Measurements from ENCODE around the gene FTH1.

The FTH1 gene

DNA sequence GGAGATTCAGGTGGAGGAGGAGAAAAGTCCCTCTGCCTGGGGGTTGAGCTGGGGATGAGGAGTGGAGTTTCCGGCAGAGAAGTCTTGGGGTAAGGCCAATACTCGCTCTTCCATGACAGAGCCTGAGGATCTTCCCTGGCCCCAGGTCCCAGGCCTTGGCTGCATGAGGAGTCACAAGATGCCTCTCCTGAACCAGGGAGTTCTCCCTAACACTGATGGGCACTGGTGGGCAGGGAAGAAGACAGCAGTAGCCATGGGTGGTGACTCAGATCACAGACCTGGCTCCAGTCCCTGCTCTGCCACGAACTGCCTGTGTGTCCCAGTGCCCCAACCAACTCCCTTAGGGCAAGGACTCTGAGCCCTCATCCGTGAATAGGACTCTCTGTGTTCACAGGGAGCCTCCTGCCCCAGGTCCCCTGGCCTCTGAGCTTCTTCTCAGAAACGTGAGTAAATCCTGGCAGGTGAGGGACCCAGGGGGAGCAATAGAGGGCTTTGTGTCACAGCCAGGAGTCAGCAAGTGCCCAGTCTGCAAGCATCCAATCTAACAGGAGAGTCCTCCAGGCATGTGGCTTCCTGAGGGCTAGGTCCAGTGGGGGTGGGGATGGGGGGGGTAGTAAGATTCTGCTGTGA, 45.5 kb upstream of the FTH1 start:
- H3K36me3 ChIP-seq (replicated peaks in 1 of 2; ENCODE audit: control insufficient read depth in 2 of 2, insufficient read depth in 2 of 2, low read length in 2 of 2), result no peaks in the 10 kb centered on the region
- no peak overlapping the region for H3K9ac ChIP-seq (ENCODE audit: low read depth, low read length, poor library complexity)
- peak overlapping the region; percentile 40 for H2AK5ac ChIP-seq (ENCODE audit: low read depth, low read length)
- no peak overlapping the region for H3K4me2 ChIP-seq (ENCODE audit: insufficient read depth, low read length, poor library complexity, severe bottlenecking)
- H3K27ac ChIP-seq (replicated peaks; ENCODE audit: low read length), result no peak overlapping the region
- no peaks in the 10 kb centered on the region for H3K79me1 ChIP-seq (ENCODE audit: low read depth, low read length)
- no peaks in the 10 kb centered on the region for H3K27me3 ChIP-seq (ENCODE audit: control insufficient read depth in 3 of 3, insufficient read depth in 3 of 3, low read depth in 1 of 3, low read length in 3 of 3)
- H3K23ac ChIP-seq (ENCODE audit: low read depth, low read length, poor library complexity), result no peak overlapping the region
- H4K91ac ChIP-seq (ENCODE audit: low read depth, low read length, poor library complexity), result no peak overlapping the region
- H4K8ac ChIP-seq (ENCODE audit: low read depth, low read length), result no peak overlapping the region
- peak overlapping the region; percentile 76 for H3K18ac ChIP-seq (ENCODE audit: low read length)
- H3K4ac ChIP-seq (ENCODE audit: low read length), result no peak overlapping the region
- H2BK15ac ChIP-seq (ENCODE audit: low read length), result no peak overlapping the region
- peaks cover 0 to 3% of the 10 kb centered on the region in 2 donors for H3K4me1 ChIP-seq (ENCODE audit: control insufficient read depth in 2 of 2, insufficient read depth in 1 of 2, low read depth in 1 of 2, low read length in 2 of 2)
- H2BK5ac ChIP-seq (ENCODE audit: low read length), result no peak overlapping the region
- no peak for DNase-seq (ENCODE audit: low spot score)
- no peak overlapping the region for H3K4me3 ChIP-seq (ENCODE audit: low read length in 2 of 2)
- peaks cover 0 to 2% of the 10 kb centered on the region in 2 donors for H3K9me3 ChIP-seq (replicated peaks in 1 of 2; ENCODE audit: control insufficient read depth in 2 of 2, insufficient read depth in 1 of 2, low read depth in 1 of 2, low read length in 2 of 2)
- no CpG with 5 or more reads among the region's 5 CpGs for WGBS, 2 donors (ENCODE audit: extremely low coverage in 2 of 2, insufficient read length in 2 of 2, insufficient replicate concordance in 1 of 2)
- H3K14ac ChIP-seq (ENCODE audit: low read length), result no peak overlapping the region
- H2BK12ac ChIP-seq (ENCODE audit: low read length), result no peak overlapping the region
- no peak overlapping the region for H2AFZ ChIP-seq (ENCODE audit: low read length)
- no peak overlapping the region for H2BK120ac ChIP-seq (ENCODE audit: low read depth, low read length)

DNA sequence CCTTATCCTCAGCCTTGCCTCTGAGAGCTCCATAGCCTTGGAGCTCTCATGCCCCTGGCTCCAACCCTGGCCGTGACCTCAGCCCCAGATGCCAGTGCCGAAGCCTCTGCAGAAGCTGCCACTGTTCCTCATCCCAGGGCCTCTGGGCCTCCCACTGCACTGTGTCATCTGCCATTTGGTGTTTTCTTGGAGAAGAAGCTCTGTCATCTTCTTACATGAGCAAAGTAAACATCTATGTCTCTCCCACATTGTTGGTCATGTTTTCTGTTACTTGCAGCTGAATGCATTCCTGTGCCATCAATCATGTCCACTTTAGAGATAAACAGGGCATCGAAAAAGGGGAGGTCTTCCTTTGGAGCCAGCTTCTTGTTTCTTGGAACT, 45.0 kb upstream of the FTH1 start:
- no peak overlapping the region for H3K27ac ChIP-seq (replicated peaks; ENCODE audit: low read length)
- no peak overlapping the region for H2BK12ac ChIP-seq (ENCODE audit: low read length)
- H4K8ac ChIP-seq (ENCODE audit: low read depth, low read length), result no peak overlapping the region
- H3K4me2 ChIP-seq (ENCODE audit: insufficient read depth, low read length, poor library complexity, severe bottlenecking), result no peak overlapping the region
- H3K18ac ChIP-seq (ENCODE audit: low read length), result no peak overlapping the region
- H3K4me1 ChIP-seq (ENCODE audit: control insufficient read depth in 2 of 2, insufficient read depth in 1 of 2, low read depth in 1 of 2, low read length in 2 of 2), result no peaks in the 10 kb centered on the region
- no peak overlapping the region for H3K4me3 ChIP-seq (ENCODE audit: low read length in 2 of 2)
- no peaks in the 10 kb centered on the region for H3K9me3 ChIP-seq (replicated peaks in 1 of 2; ENCODE audit: control insufficient read depth in 2 of 2, insufficient read depth in 1 of 2, low read depth in 1 of 2, low read length in 2 of 2)
- no peaks in the 10 kb centered on the region for H3K27me3 ChIP-seq (ENCODE audit: control insufficient read depth in 3 of 3, insufficient read depth in 3 of 3, low read depth in 1 of 3, low read length in 3 of 3)
- H3K23ac ChIP-seq (ENCODE audit: low read depth, low read length, poor library complexity), result no peak overlapping the region
- H2BK15ac ChIP-seq (ENCODE audit: low read length), result no peak overlapping the region
- no peak overlapping the region for H2BK120ac ChIP-seq (ENCODE audit: low read depth, low read length)
- no peak overlapping the region for H3K14ac ChIP-seq (ENCODE audit: low read length)
- no peak overlapping the region for H2BK5ac ChIP-seq (ENCODE audit: low read length)
- no CpG with 5 or more reads among the region's 3 CpGs for WGBS, 2 donors (ENCODE audit: extremely low coverage in 2 of 2, insufficient read length in 2 of 2, insufficient replicate concordance in 1 of 2)
- H3K79me1 ChIP-seq (ENCODE audit: low read depth, low read length), result no peaks in the 10 kb centered on the region
- no peak overlapping the region for H4K91ac ChIP-seq (ENCODE audit: low read depth, low read length, poor library complexity)
- H2AFZ ChIP-seq (ENCODE audit: low read length), result no peak overlapping the region
- DNase-seq (ENCODE audit: low spot score), result no peak
- no peak overlapping the region for H3K4ac ChIP-seq (ENCODE audit: low read length)
- no peaks in the 10 kb centered on the region for H3K36me3 ChIP-seq (replicated peaks in 1 of 2; ENCODE audit: control insufficient read depth in 2 of 2, insufficient read depth in 2 of 2, low read length in 2 of 2)
- no peak overlapping the region for H3K9ac ChIP-seq (ENCODE audit: low read depth, low read length, poor library complexity)
- H2AK5ac ChIP-seq (ENCODE audit: low read depth, low read length), result no peak overlapping the region

DNA sequence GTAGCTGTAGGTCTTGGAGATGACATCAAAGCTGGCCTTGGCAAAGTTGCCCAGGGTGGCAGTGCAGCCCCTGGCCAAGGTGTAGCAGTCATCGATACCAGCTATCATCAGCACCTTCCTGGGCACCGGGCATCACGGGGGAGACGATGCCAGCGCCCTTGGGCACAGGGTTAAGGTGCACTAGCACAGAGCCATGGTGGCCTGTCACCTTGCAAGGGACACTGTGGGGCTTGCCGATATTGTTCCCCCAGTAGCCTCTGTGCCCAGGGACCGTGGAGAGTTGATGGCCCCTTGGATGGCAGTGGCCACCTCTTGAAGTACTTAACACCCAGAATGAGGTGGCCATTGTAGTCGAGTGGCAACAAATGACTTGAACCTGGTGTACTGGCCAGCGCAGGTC, 44.4 kb upstream of the FTH1 start:
- Histone ChIP-seq H4K8ac (ENCODE audit: low read depth, low read length) (no peak overlapping the region), H4K91ac (ENCODE audit: low read depth, low read length, poor library complexity) (no peak overlapping the region), H3K18ac (ENCODE audit: low read length) (peak overlapping the region; percentile 41), H3K23ac (ENCODE audit: low read depth, low read length, poor library complexity) (no peak overlapping the region), H3K27ac (replicated peaks; ENCODE audit: low read length) (no peak overlapping the region), H3K4me3 (ENCODE audit: low read length in 2 of 2) (no peak overlapping the region), H2BK5ac (ENCODE audit: low read length) (no peak overlapping the region), H3K4me2 (ENCODE audit: insufficient read depth, low read length, poor library complexity, severe bottlenecking) (no peak overlapping the region), H3K79me1 (ENCODE audit: low read depth, low read length) (no peaks in the 10 kb centered on the region), H3K9me3 (replicated peaks in 1 of 2; ENCODE audit: control insufficient read depth in 2 of 2, insufficient read depth in 1 of 2, low read depth in 1 of 2, low read length in 2 of 2) (no peaks in the 10 kb centered on the region), H2BK12ac (ENCODE audit: low read length) (no peak overlapping the region), H3K27me3 (ENCODE audit: control insufficient read depth in 3 of 3, insufficient read depth in 3 of 3, low read depth in 1 of 3, low read length in 3 of 3) (no peaks in the 10 kb centered on the region), H2BK120ac (ENCODE audit: low read depth, low read length) (no peak overlapping the region), H3K14ac (ENCODE audit: low read length) (peak overlapping the region; percentile 21), H2AFZ (ENCODE audit: low read length) (no peak overlapping the region), H2BK15ac (ENCODE audit: low read length) (peak overlapping the region; percentile 67), H2AK5ac (ENCODE audit: low read depth, low read length) (peak overlapping the region; percentile 46), H3K4ac (ENCODE audit: low read length) (no peak overlapping the region), H3K36me3 (replicated peaks in 1 of 2; ENCODE audit: control insufficient read depth in 2 of 2, insufficient read depth in 2 of 2, low read length in 2 of 2) (no peaks in the 10 kb centered on the region), H3K9ac (ENCODE audit: low read depth, low read length, poor library complexity) (no peak overlapping the region), H3K4me1 (ENCODE audit: control insufficient read depth in 2 of 2, insufficient read depth in 1 of 2, low read depth in 1 of 2, low read length in 2 of 2) (no peaks in the 10 kb centered on the region)
- DNase-seq (ENCODE audit: low spot score), result no peak
- no CpG with 5 or more reads among the region's 9 CpGs for WGBS, 2 donors (ENCODE audit: extremely low coverage in 2 of 2, insufficient read length in 2 of 2, insufficient replicate concordance in 1 of 2)

DNA sequence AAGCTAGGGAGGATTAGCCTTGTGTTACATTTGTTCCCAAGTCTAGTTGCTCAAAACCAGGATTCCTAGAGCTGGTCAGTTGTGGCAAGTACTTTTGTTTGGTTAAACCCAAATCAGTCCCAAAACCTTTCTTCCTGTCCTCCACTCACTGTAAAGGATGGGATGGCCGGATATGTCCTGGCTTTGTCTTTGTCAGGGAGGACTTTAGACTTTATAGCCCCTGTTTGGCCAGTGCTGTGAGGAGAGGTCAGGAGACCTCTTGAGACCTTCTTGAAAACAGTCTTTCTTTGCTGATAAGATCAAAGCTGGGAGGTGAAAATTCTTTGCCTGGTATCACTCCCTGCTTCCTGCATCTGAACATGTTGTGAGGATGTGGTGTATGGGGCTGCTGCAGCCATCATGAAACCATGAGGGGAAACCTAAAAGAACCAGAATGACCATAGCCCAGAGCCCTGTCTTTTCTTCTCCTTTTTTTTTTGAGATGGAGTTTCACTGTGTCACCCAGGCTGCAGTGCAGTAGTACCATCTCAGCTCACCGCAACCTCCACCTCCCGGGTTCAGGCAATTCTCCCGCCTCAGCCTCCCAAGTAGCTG, 43.6 kb upstream of the FTH1 start:
- H2AFZ ChIP-seq (ENCODE audit: low read length), result no peak overlapping the region
- H4K91ac ChIP-seq (ENCODE audit: low read depth, low read length, poor library complexity), result no peak overlapping the region
- H2BK12ac ChIP-seq (ENCODE audit: low read length), result no peak overlapping the region
- H3K4me1 ChIP-seq (ENCODE audit: control insufficient read depth in 2 of 2, insufficient read depth in 1 of 2, low read depth in 1 of 2, low read length in 2 of 2), result no peaks in the 10 kb centered on the region
- H2BK120ac ChIP-seq (ENCODE audit: low read depth, low read length), result no peak overlapping the region
- DNase-seq (ENCODE audit: low spot score), result no peak
- H3K23ac ChIP-seq (ENCODE audit: low read depth, low read length, poor library complexity), result no peak overlapping the region
- H3K27me3 ChIP-seq (ENCODE audit: control insufficient read depth in 3 of 3, insufficient read depth in 3 of 3, low read depth in 1 of 3, low read length in 3 of 3), result no peaks in the 10 kb centered on the region
- no peak overlapping the region for H3K27ac ChIP-seq (replicated peaks; ENCODE audit: low read length)
- H2BK15ac ChIP-seq (ENCODE audit: low read length), result no peak overlapping the region
- no peak overlapping the region for H4K8ac ChIP-seq (ENCODE audit: low read depth, low read length)
- H3K4ac ChIP-seq (ENCODE audit: low read length), result no peak overlapping the region
- H3K9me3 ChIP-seq (replicated peaks in 1 of 2; ENCODE audit: control insufficient read depth in 2 of 2, insufficient read depth in 1 of 2, low read depth in 1 of 2, low read length in 2 of 2), result no peaks in the 10 kb centered on the region
- no peak overlapping the region for H3K4me2 ChIP-seq (ENCODE audit: insufficient read depth, low read length, poor library complexity, severe bottlenecking)
- WGBS, 2 donors (ENCODE audit: extremely low coverage in 2 of 2, insufficient read length in 2 of 2, insufficient replicate concordance in 1 of 2), result no CpG with 5 or more reads among the region's 4 CpGs
- H3K18ac ChIP-seq (ENCODE audit: low read length), result no peak overlapping the region
- no peaks in the 10 kb centered on the region for H3K36me3 ChIP-seq (replicated peaks in 1 of 2; ENCODE audit: control insufficient read depth in 2 of 2, insufficient read depth in 2 of 2, low read length in 2 of 2)
- no peaks in the 10 kb centered on the region for H3K79me1 ChIP-seq (ENCODE audit: low read depth, low read length)
- no peak overlapping the region for H3K14ac ChIP-seq (ENCODE audit: low read length)
- H2BK5ac ChIP-seq (ENCODE audit: low read length), result no peak overlapping the region
- H2AK5ac ChIP-seq (ENCODE audit: low read depth, low read length), result no peak overlapping the region
- no peak overlapping the region for H3K4me3 ChIP-seq (ENCODE audit: low read length in 2 of 2)
- H3K9ac ChIP-seq (ENCODE audit: low read depth, low read length, poor library complexity), result no peak overlapping the region
